HEK293 (cell line): ENCODE results near the gene RFX4.

Experiments
- CTCF ChIP-seq: fragments of 450-650 bp; formaldehyde crosslinking; IDR thresholded peaks from 2 replicates; pipeline ENCODE4 v1.5.1; 2016; ENCODE audit warnings: missing biosample characterization, missing genetic modification characterization
- EGR2 ChIP-seq: fragments of 450-650 bp; formaldehyde crosslinking; IDR thresholded peaks from 2 replicates; pipeline ENCODE4 v1.5.1; 2016; ENCODE audit warnings: low read depth, missing biosample characterization, missing genetic modification characterization
- HOXA7 ChIP-seq: sonication (generic); formaldehyde crosslinking; IDR thresholded peaks from 2 replicates; pipeline ENCODE4 v1.8.1; 2022; ENCODE audit warnings: missing genetic modification reagents, borderline replicate concordance
- KLF9 ChIP-seq: fragments of 450-650 bp; formaldehyde crosslinking; IDR thresholded peaks from 2 replicates; pipeline ENCODE4 v1.5.1; 2016; ENCODE audit warnings: missing biosample characterization, missing genetic modification characterization, low read depth
- MYNN ChIP-seq: fragments of 450-650 bp; formaldehyde crosslinking; IDR thresholded peaks from 2 replicates; pipeline ENCODE4 v1.5.1; 2016; ENCODE audit warnings: missing biosample characterization, missing genetic modification characterization, borderline replicate concordance
- ZFP41 ChIP-seq: fragments of 450-650 bp; formaldehyde crosslinking; IDR thresholded peaks from 2 replicates; pipeline ENCODE4 v1.5.1; 2016; ENCODE audit warnings: missing biosample characterization, missing genetic modification characterization, borderline replicate concordance
- ZFP69B ChIP-seq: fragments of 450-650 bp; formaldehyde crosslinking; IDR thresholded peaks from 2 replicates; pipeline ENCODE4 v1.5.1; 2016; ENCODE audit warnings: missing biosample characterization, missing genetic modification characterization
- ZNF133 ChIP-seq: fragments of 450-650 bp; formaldehyde crosslinking; IDR thresholded peaks from 2 replicates; pipeline ENCODE4 v1.5.1; 2016; ENCODE audit warnings: missing biosample characterization, missing genetic modification characterization
- ZNF148 ChIP-seq: fragments of 450-650 bp; formaldehyde crosslinking; IDR thresholded peaks from 2 replicates; pipeline ENCODE4 v1.5.0; 2017; ENCODE audit warnings: missing biosample characterization, missing genetic modification characterization, borderline replicate concordance
- ZNF302 ChIP-seq: fragments of 450-650 bp; formaldehyde crosslinking; IDR thresholded peaks from 2 replicates; pipeline ENCODE4 v1.5.1; 2016; ENCODE audit warnings: missing biosample characterization, missing genetic modification characterization, low read depth
- ZNF335 ChIP-seq: fragments of 450-650 bp; formaldehyde crosslinking; conservative IDR thresholded peaks from 2 replicates; pipeline ENCODE4 v1.5.1; 2016; ENCODE audit warnings: missing biosample characterization, missing genetic modification characterization
- ZNF639 ChIP-seq: fragments of 450-650 bp; formaldehyde crosslinking; IDR thresholded peaks from 2 replicates; pipeline ENCODE4 v1.5.1; 2016; ENCODE audit warnings: missing biosample characterization, missing genetic modification characterization
- TF ChIP-seq, protein P1 (sequence below): fragments of 450-650 bp; formaldehyde crosslinking; IDR thresholded peaks from 2 replicates; pipeline ENCODE4 v1.5.1; 2016; ENCODE audit warnings: missing biosample characterization, missing genetic modification characterization, low read depth
- TF ChIP-seq, protein P2 (sequence below): fragments of 450-650 bp; formaldehyde crosslinking; IDR thresholded peaks from 2 replicates; pipeline ENCODE4 v1.5.1; 2016; ENCODE audit warnings: missing biosample characterization, missing genetic modification characterization, low read depth

- TF ChIP-seq KLF9 (no peak), ZNF148 (tag by site-specific recombination) (no peak), CTCF (tag by site-specific recombination) (no peak), EGR2 (no peak), ZNF639 (tag by site-specific recombination) (no peak), ZFP41 (tag by site-specific recombination) (no peak), ZNF133 (no peak), HOXA7 (CRISPR knock-in tag) (no peak), ZNF335 (tag by site-specific recombination) (no peak), ZNF302 (tag by site-specific recombination) (no peak), MYNN (tag by site-specific recombination) (no peak), ZFP69B (tag by site-specific recombination) (no peak)
- TF ChIP-seq, protein P1, sequence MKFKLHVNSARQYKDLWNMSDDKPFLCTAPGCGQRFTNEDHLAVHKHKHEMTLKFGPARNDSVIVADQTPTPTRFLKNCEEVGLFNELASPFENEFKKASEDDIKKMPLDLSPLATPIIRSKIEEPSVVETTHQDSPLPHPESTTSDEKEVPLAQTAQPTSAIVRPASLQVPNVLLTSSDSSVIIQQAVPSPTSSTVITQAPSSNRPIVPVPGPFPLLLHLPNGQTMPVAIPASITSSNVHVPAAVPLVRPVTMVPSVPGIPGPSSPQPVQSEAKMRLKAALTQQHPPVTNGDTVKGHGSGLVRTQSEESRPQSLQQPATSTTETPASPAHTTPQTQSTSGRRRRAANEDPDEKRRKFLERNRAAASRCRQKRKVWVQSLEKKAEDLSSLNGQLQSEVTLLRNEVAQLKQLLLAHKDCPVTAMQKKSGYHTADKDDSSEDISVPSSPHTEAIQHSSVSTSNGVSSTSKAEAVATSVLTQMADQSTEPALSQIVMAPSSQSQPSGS (tag by site-specific recombination) = no peak
- TF ChIP-seq, protein P2, sequence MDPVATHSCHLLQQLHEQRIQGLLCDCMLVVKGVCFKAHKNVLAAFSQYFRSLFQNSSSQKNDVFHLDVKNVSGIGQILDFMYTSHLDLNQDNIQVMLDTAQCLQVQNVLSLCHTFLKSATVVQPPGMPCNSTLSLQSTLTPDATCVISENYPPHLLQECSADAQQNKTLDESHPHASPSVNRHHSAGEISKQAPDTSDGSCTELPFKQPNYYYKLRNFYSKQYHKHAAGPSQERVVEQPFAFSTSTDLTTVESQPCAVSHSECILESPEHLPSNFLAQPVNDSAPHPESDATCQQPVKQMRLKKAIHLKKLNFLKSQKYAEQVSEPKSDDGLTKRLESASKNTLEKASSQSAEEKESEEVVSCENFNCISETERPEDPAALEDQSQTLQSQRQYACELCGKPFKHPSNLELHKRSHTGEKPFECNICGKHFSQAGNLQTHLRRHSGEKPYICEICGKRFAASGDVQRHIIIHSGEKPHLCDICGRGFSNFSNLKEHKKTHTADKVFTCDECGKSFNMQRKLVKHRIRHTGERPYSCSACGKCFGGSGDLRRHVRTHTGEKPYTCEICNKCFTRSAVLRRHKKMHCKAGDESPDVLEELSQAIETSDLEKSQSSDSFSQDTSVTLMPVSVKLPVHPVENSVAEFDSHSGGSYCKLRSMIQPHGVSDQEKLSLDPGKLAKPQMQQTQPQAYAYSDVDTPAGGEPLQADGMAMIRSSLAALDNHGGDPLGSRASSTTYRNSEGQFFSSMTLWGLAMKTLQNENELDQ (tag by site-specific recombination) = no peak
Observed at GRCh38 chr12:106669216-106669615, 86.4 kb downstream of the RFX4 start.
